ENCODE measurements around the gene ACTL7A.
"Not testable (repeated sequence)": the region's sequence is repeated elsewhere in the genome, so short reads cannot be mapped to it uniquely, and the experiment has no call there.

ACTL7A gene

DNA sequence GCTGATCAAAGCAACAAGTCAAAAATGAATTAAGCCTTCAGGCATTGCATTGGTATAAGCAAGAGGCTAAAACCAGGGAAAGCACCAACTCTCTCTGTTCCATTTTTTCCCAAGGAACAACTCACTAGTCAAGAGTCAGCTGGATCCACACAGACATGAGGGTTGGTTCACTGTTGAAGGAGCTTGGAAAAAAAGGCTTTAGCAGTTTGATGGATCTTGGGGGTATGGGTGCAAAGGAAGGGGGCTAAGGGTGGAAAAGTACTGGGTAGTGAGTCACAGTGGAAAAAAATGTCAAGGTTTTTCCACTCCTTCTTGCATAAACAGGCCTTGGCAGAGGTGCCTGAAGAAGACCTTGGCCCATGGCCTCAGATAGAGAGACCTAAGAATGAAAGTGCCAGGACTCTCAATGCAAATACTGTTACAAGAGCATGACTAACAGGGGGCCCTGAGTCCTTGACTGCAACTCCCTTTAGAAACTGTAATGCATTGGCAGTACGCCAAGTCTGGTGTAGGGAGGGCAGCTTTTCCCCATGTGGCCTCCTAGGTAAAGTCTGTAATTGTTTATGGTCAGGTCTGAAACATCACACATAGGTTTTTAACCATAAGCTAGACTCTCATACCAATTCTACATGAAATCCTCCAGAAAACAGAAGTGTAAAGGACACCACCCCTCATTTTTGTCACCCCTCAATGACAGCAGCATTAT, 23.7 kb downstream of the ACTL7A start:
- Mint-ChIP-seq H3K27ac (peak overlapping the region; percentile 89), H3K36me3 (peaks cover 35% of the 10 kb centered on the region), H3K4me3 (peak overlapping the region; percentile 45), H3K9me3 (no peaks in the 10 kb centered on the region), H3K27me3 (no peaks in the 10 kb centered on the region), H3K4me1 (peaks cover 18% of the 10 kb centered on the region)

DNA sequence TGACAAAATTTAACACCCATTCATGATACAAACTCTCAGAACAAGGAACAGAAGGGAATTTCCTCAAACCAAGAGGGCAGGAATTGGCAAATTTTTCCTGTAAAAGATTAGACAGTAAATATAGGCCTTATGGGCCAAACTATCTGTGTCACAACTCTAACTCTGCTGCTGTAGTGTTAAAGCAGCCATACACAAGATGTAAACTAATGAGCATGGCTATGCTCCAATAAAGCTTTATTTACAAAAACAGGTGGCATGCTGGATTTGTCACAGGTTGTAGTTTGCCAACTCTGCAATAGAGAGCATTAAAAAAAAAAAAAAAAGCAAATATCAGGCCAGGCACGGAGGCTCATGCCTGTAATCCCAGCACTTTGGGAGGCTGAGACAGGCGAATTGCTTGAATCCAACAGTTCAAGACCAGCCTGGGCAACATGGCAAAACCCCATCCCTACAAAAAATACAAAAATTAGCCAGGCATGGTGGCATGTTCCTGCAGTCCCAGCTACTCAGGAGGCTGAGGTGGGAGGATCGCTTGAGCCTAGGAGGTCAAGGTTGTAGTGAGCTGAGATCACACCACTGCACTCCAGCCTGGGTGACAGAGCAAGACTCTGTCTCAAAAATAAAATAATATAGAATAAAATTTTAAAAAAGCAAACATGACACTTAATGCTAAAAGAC, 24.7 kb downstream of the ACTL7A start:
- peak overlapping the region; percentile 45 for H3K4me3 Mint-ChIP-seq
- H3K36me3 Mint-ChIP-seq, result peaks cover 38% of the 10 kb centered on the region
- not testable (repeated sequence) for H3K27me3 Mint-ChIP-seq, H3K9me3 Mint-ChIP-seq
- peak overlapping the region; percentile 89 for H3K27ac Mint-ChIP-seq
- H3K4me1 Mint-ChIP-seq, result peaks cover 18% of the 10 kb centered on the region

DNA sequence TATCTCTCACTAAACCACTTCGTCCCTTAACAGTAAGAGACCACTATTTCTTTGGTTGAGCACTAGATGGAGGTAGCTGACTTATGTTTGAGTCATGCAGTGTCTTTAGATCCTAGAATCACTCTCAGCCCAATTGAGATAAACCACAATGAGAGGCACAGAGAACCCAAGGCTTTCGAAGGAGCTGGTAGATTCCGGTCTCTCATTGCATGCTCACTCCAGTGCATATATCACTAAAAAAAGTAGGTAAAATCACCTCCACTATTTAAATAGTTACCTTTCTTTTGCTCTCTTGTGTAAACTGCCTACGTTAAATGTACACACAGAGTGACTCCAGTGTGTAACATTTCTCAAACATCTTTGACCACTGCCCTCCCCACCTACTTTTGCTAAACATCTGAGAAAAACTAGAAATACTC, 27.6 kb downstream of the ACTL7A start:
- Mint-ChIP-seq H3K36me3 (peaks cover 39% of the 10 kb centered on the region), H3K27ac (no peak overlapping the region), H3K27me3 (no peaks in the 10 kb centered on the region), H3K9me3 (no peaks in the 10 kb centered on the region), H3K4me3 (no peak overlapping the region), H3K4me1 (peaks cover 18% of the 10 kb centered on the region)

DNA sequence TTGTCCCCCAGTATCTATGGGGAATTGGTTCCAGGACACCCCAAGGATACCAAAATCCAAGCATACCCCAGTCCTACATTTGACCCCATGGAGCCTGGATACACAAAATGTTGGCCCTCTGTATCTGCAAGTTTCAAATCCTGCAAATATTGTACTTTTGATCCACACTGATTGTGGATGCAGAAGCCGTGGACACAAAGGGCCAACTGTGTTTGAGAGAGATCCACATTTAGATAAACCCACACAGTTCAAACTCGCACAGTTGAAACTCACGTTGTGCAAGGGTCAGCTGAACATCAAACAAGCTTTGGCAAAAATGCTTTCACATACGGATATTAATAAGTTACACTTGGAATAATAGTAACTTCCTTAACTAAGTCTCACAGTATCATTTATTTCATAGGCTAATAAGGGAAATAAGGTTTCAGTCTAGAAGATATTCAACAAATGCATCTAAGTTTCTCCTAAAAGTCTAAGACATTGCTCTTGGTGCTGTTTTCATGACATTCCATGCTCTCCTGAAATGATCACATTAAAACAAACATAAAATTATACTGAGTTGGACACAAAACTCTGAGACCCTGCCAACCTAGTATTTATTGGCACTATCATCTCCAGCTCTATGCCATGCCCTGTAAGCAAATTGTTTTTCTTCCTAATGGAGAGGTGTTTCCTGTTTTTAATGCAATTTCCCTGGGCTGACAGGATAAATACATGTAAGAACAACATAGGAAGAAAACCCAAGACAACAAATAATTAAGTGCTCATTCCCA, 32.3 kb downstream of the ACTL7A start:
- no peak overlapping the region for H3K4me3 Mint-ChIP-seq
- H3K27ac Mint-ChIP-seq, result no peak overlapping the region
- H3K27me3 Mint-ChIP-seq, result no peaks in the 10 kb centered on the region
- no peaks in the 10 kb centered on the region for H3K9me3 Mint-ChIP-seq
- no peaks in the 10 kb centered on the region for H3K4me1 Mint-ChIP-seq
- H3K36me3 Mint-ChIP-seq, result peaks cover 39% of the 10 kb centered on the region

DNA sequence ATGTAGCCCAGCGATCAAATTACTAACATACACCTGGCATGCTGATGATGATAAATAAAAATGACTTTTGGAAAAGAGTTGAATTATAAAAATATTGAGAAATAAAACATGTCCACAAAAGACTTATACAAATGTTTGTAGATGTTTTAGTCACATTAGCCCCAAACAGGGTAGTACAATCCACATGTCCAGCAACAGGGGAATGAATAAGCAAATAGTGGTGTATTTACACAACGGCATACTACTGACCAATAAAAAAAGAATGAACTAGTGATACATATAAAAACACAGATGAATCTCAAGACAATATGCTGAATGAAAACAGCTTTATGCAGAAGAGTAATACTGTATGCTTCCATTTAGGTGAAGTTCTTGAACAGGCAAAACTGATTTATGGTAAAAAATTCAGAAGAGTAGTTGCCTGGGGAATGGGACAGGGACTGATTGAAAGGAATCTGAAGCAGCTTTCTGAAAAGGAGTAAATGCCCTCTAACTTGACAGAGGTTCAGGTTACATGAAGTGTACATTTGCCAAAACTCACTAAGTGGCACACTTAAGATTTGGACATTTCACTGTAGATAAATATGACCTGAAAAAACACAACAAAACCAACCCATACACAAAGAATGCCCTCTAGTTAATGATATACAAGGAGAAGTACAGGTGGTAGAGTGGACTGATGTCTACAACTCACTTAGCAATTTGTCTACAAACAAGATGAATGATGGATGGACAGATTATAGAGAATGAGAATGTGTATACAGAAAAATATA, 35.4 kb downstream of the ACTL7A start:
- Mint-ChIP-seq H3K27me3 (no peaks in the 10 kb centered on the region), H3K27ac (no peak overlapping the region), H3K36me3 (peaks cover 33% of the 10 kb centered on the region), H3K4me1 (no peaks in the 10 kb centered on the region), H3K9me3 (no peaks in the 10 kb centered on the region), H3K4me3 (no peak overlapping the region)

DNA sequence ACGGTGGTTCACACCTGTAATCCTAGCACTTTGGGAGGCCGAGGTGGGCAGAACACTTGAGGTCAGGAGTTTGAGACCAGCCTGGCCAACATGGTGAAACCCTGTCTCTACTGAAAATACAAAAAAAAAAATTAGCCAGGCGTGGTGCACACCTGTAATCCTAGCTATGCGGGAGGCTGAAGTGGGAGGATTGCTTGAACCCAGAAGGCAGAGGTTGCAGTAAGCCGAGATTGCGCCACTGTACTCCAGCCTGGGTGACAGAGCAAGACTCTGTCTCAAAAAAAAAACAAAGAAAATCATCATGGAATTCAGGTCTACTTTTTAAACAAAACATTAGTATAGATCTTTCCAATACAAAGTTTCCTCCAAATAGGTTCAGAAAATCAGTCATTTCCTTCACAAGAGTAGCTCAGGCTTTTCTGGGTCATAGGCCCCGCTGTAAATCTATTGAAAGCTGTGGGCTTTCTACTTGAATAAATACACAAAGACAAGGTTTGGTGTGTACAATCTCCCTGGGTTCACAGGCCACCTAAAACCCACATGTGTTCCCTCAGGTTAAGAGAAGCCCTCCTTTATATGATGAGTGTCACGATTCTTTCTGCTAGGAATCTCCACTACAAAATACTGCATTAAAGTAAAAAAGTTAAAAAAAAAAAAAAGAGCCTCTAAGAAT, 37.1 kb downstream of the ACTL7A start:
- not testable (repeated sequence) for H3K4me3 Mint-ChIP-seq, H3K27ac Mint-ChIP-seq, H3K4me1 Mint-ChIP-seq, H3K27me3 Mint-ChIP-seq, H3K9me3 Mint-ChIP-seq
- H3K36me3 Mint-ChIP-seq, result peaks cover 38% of the 10 kb centered on the region

DNA sequence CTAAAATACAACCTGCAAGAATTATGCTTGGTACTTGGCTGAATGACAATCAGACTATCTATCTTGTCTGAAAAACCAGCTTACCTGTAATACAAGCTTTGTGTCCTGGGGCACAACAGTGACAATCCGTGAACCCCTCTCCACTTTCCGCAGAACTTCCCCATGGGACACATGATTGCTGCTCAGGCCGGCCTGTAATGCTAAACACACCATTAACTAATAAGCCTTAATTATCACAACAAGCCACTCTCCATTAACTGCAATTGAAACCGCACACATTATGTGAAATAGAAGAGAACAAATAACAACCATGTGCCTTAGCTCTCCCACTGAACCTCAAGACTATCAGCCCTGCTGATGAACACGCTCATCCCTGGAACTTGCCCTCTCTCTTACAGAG, 38.1 kb downstream of the ACTL7A start:
- no peak overlapping the region for H3K27ac Mint-ChIP-seq
- peaks cover 39% of the 10 kb centered on the region for H3K36me3 Mint-ChIP-seq
- H3K27me3 Mint-ChIP-seq, result no peaks in the 10 kb centered on the region
- H3K4me3 Mint-ChIP-seq, result no peak overlapping the region
- H3K4me1 Mint-ChIP-seq, result no peaks in the 10 kb centered on the region
- no peaks in the 10 kb centered on the region for H3K9me3 Mint-ChIP-seq

DNA sequence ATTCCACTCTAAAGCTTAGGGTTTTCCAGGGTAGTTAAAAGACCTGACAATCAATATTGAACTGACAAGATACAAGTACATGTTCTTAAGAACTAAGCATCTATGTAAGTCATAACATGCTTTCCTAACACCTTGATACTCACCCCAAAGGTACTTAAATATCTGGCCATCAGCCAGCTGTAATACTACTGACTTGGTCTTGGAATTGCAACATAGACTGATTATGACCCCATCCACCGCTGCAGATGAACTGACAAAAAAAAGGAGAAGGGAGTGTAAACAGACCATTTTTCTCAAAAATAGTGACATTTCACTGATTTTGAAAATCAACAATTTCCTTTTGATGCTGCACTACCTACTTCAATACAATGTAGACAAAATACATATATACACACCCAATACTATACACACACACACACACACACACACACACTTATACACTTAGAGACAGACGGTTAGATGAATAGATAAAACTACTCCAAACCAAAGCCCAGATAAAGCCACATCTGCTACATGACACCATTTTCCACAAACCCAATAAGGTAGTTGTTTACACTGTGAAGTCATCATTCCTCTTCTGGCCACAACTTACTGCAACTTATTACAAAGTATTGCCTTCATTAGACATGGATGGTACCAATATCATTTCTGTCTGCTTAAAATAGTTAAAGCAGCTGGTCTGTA, 41.5 kb downstream of the ACTL7A start:
- H3K4me3 Mint-ChIP-seq, result no peak overlapping the region
- no peak overlapping the region for H3K27ac Mint-ChIP-seq
- H3K9me3 Mint-ChIP-seq, result no peaks in the 10 kb centered on the region
- H3K36me3 Mint-ChIP-seq, result peaks cover 30% of the 10 kb centered on the region
- H3K4me1 Mint-ChIP-seq, result no peaks in the 10 kb centered on the region
- H3K27me3 Mint-ChIP-seq, result no peaks in the 10 kb centered on the region

DNA sequence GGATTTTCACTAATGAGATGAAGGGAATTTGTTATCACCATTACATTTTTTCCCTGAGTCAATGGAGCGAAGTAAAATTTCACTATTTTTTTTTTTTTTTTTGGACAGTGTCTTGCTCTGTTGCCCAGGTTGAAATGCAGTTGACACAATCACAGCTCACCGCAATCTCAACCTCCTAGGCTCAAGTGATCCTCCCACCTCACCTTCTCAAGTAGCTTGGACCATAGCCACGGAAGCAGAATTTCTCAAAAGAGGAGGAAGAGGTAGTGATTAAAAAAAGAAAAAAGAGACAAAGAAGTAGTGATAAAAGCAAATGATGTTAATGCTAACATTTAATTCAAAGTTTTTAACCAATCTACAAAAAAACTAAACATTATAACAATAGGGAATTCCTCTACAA, 42.1 kb downstream of the ACTL7A start:
- Mint-ChIP-seq H3K4me1 (no peaks in the 10 kb centered on the region), H3K36me3 (peaks cover 34% of the 10 kb centered on the region)

DNA sequence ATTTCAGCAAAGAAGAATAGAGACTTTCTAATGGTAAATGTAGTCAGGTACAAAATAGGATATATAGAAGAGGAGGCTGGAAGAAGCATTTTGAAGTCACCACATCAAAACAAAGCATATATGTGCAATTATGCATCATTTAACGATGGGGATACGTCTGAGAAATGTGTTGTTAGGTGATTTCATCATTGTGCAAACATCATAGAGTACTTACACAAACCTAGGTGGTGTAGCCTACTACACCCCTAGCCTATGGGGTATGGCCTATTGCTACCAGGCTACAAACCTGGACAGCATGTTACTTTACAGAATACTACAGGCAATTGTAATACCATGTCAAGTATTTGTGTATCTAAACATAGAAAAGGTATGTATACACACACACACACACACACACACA, 43.4 kb downstream of the ACTL7A start:
- Mint-ChIP-seq H3K9me3 (no peaks in the 10 kb centered on the region), H3K27ac (no peak overlapping the region)

More for the DNA sequence above, 42.1 kb downstream of the ACTL7A start:
- Mint-ChIP-seq H3K27ac (no peak overlapping the region), H3K9me3 (no peaks in the 10 kb centered on the region), H3K4me3 (no peak overlapping the region), H3K27me3 (no peaks in the 10 kb centered on the region)

DNA sequence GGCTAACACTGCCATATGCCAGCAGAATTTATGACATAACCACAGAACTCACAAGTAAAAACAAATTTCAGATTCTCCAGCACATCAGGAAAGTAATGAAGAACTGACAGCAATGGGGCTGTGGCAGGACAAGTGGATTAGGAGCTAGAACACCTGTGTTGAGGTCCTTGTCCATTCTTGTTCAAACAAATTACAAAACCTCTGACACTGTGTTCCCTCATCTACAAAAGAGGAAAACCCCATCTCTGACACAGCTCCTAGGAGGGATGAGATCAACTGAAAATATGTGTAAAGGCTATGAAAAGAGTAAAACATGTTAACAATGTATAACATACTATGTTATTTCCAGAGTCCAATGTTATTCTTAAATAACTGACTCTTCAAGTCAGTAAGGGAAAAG, 48.3 kb downstream of the ACTL7A start:
- no peak overlapping the region for H3K27ac Mint-ChIP-seq
- no peaks in the 10 kb centered on the region for H3K9me3 Mint-ChIP-seq
- peaks cover 20% of the 10 kb centered on the region for H3K4me1 Mint-ChIP-seq
- no peaks in the 10 kb centered on the region for H3K27me3 Mint-ChIP-seq
- peaks cover 31% of the 10 kb centered on the region for H3K36me3 Mint-ChIP-seq
- no peak overlapping the region for H3K4me3 Mint-ChIP-seq

More for the DNA sequence above, 43.4 kb downstream of the ACTL7A start:
- peaks cover 3% of the 10 kb centered on the region for H3K4me1 Mint-ChIP-seq
- H3K27me3 Mint-ChIP-seq, result no peaks in the 10 kb centered on the region
- peaks cover 40% of the 10 kb centered on the region for H3K36me3 Mint-ChIP-seq
- H3K4me3 Mint-ChIP-seq, result no peak overlapping the region

DNA sequence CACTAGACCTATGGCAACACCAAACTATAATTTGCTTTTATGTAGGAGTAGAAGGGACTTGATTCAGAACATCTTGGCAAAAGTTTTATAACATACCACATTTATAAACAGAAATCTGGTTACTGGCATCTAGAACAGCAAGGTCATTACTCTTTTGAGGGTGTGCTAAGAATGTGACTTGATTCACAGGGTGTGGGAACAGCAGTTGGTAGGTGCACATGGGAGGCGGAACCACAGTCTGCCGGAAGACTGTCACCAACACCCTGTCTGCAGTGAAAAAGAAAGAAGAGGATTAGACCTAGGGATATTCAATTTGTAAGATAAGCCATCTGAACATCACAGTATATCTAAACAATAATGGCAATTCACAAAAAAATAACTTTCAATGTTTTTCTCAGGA, 48.8 kb downstream of the ACTL7A start:
- Mint-ChIP-seq H3K4me3 (no peak overlapping the region), H3K27me3 (no peaks in the 10 kb centered on the region), H3K27ac (no peak overlapping the region), H3K9me3 (no peaks in the 10 kb centered on the region), H3K4me1 (peaks cover 20% of the 10 kb centered on the region), H3K36me3 (peaks cover 33% of the 10 kb centered on the region)

DNA sequence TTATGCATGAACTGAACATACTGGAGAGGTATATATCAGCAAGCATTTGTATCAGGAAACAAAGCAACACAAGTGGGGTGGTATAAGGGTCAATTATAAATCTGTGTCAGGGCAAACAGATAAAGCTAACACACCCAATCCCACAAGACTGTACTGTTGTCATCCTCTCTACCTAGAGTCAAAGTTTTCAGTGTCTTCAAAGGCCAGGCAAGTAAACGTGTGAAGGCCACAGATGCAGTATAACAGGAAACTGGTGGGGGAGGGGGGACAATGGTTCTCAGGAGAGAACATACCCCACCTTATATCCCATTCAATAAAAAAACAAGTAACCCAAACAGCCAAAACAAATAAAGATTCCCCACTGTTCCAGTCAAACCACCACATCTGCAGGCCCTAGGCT, 49.8 kb downstream of the ACTL7A start:
- peak overlapping the region; percentile 79 for H3K27ac Mint-ChIP-seq
- no peaks in the 10 kb centered on the region for H3K27me3 Mint-ChIP-seq
- H3K4me1 Mint-ChIP-seq, result peaks cover 20% of the 10 kb centered on the region
- no peaks in the 10 kb centered on the region for H3K9me3 Mint-ChIP-seq
- H3K4me3 Mint-ChIP-seq, result no peak overlapping the region
- peaks cover 33% of the 10 kb centered on the region for H3K36me3 Mint-ChIP-seq

Data from activated naive CD4-positive, alpha-beta T cell treated with anti-CD3 and anti-CD28 coated beads, Interleukin-2, amount 50 U/mL, for 24 hours (primary cell).